SU-DHL-6 (cell line): Measurements from ENCODE around the gene TEX264.

Experiments
- EZH2phosphoT487 ChIP-seq: fragments of 200-600 bp; sonication (generic), shearing (Covaris generic); conservative IDR thresholded peaks from 2 replicates; pipeline ENCODE4 v1.6.1; 2018; ENCODE audit warnings: mild to moderate bottlenecking, antibody characterized with exemption, low read length, moderate library complexity, mixed read lengths
- TF ChIP-seq, protein P1 (sequence below): fragments of 200-600 bp; sonication (generic); IDR thresholded peaks from one replicate; pipeline ENCODE4 v1.5.1; 2017; ENCODE audit warnings: antibody characterized with exemption, mild to moderate bottlenecking, low read length, moderate library complexity; ENCODE audit not compliant: insufficient read depth, poor library complexity, severe bottlenecking

- TF ChIP-seq, protein P1, sequence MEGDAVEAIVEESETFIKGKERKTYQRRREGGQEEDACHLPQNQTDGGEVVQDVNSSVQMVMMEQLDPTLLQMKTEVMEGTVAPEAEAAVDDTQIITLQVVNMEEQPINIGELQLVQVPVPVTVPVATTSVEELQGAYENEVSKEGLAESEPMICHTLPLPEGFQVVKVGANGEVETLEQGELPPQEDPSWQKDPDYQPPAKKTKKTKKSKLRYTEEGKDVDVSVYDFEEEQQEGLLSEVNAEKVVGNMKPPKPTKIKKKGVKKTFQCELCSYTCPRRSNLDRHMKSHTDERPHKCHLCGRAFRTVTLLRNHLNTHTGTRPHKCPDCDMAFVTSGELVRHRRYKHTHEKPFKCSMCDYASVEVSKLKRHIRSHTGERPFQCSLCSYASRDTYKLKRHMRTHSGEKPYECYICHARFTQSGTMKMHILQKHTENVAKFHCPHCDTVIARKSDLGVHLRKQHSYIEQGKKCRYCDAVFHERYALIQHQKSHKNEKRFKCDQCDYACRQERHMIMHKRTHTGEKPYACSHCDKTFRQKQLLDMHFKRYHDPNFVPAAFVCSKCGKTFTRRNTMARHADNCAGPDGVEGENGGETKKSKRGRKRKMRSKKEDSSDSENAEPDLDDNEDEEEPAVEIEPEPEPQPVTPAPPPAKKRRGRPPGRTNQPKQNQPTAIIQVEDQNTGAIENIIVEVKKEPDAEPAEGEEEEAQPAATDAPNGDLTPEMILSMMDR = no peak
- no peak for TF ChIP-seq EZH2phosphoT487
Measured at GRCh38 chr3:51733859-51734571, 63.0 kb downstream of the TEX264 start.
